HS-5 (cell line): ENCODE data around the gene GP9.

Experiments
- DNase-seq: peaks from one replicate; pipeline ENCODE4 v3.0.0-alpha.2; 2012; ENCODE audit warnings: low read depth

GP9 gene

GRCh38 chr3:129060276-129061022 is at the start of gene GP9:
TSS of gene GP9 (plus strand) at chr3:129060779. CDS start at chr3:129061740, 961 bp downstream.
- no peak for DNase-seq

DNA sequence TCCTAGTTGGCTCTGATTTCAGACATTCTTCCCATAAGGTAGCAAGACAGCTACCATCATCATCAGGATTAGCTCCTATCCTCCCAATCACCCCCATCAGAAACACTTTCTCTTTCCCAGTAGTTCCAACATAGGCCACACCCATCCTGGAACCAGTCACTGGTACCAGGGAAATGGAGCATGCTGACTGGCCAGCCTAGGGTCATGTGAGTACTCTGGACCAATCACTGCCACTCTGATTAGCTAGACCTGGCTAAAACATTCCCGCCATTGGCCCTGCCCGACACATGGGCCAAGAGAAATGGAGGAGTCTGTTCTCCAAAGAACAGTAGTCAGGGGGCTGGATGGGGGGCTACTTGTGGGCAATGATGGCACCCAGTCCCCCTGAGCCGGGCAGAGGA is 47.1 kb upstream of the GP9 start:
- no peak for DNase-seq

- DNase-seq: no peak
Observed at GRCh38 chr3:129014148-129014547, 46.4 kb upstream of the GP9 start.

DNA sequence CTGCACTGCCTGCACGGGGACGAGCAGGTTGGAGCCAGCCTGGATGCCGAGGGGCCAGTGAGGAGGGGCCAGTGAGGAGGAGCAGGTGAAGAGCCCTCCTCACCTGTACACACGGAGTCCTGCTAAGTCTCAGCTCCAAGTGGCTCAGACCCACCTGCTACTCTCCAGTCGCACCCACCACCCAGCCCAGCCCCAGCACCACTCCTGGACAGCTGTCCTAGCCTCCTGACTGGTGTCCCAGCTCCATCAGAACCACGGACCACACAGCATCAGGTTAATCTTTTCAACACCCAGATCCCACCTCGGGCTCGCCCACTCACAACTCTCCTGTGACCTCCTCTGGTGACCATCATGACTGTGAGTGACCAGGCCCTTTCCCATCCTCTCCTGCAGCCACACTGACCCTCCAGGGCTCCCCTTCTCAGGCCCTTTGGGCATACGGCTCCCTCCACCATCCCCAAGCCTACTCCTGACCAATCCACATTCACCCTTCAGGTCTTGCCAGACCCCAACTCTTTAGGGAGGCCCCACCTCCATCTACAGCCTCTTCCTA is 45.7 kb upstream of the GP9 start:
- no peak for DNase-seq

DNA sequence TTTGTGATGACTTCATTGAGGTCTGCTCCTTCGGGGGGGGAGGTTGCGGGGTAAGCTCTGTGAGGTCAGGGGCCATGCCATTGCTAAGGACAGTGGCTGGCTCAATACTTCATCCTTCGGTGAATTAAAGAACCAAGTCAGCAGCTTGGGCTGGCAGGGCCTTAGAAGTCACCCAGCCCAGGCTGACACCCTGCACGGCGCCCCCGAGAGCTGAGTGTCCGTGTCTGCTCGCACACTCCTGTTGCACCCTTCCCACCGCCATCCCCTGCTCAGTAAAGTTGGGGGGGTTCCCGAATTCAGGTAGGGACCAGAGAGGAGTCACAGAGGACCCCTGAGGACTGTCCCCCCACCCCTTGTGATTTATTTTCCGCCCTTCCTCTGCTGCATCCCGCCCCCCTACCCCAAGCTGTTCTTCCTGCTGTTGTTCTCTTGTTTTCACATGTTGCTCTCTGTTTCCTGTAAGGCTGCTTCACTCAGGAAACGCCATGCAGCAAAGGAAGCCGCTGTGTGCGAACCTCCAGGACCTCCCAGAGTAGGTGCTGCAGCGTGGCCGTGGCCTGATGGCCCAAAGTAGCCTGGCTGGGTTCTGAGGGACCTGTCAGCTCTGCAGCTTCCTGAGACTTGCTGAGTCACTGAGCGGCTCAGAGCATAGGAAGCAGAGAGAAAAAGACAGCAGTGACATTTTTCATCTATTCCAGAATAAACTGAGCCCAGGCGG is 45.0 kb upstream of the GP9 start:
- DNase-seq: no peak

GRCh38 chr3:129016356-129016719 is 44.2 kb upstream of the GP9 start:
- no peak for DNase-seq

DNA sequence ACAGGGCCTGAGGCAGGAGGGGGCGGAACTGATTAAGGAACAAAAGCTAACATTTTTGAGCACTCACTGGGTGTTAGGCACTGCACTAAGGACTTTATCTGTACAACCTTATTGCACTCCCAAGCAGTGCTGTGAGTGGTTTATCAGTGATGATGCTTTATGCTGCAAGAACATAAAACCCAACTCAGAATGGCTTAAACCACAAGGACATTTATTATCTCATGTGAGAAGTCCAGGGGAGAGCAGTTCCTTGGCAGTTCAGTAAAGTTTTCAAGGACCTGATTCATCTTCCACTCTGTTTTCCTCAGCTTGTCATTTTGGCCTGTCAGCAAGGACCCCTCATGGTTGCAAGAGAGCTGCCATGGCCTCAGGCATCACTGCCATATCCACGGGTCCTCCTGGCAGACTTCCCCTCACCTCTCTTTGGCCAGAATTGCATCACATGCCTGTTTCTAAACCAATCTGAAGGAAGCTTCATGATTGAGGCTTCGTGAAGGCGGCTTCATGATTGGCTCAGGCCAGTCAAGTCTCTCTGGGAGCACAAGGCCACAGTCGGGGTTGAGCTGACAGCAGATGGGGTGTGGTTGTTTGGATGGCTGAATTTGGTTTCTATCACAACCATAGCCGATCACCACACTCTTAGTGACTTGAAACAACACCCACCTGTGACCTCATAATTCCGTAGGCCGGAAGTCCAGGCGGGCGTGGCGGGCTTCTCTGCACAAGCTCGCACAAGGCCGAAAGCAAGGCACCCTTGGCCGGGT is 43.7 kb upstream of the GP9 start:
- no peak for DNase-seq

DNA sequence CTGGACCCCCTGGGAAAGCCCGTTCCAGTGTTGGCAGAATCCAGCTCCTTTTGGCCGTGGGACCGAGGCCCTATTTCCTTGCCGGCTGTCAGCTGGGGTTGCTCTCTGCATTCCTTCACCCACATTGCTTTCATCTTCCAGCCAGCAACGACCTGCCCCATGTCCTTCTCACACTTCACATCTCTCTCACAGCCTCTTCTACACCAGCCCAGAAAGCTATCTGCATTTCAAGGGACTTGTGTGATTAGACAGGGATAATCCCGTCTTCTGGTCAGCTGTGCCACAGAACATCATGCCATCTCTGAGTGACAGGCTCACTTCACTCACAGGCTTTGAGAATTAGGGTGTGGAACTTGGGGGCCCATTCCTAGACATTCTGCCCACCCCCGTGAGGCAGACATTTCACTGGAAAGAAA is 43.1 kb upstream of the GP9 start:
- DNase-seq: no peak

- DNase-seq: no peak
Observed at GRCh38 chr3:129018271-129018670, 42.3 kb upstream of the GP9 start.

DNA sequence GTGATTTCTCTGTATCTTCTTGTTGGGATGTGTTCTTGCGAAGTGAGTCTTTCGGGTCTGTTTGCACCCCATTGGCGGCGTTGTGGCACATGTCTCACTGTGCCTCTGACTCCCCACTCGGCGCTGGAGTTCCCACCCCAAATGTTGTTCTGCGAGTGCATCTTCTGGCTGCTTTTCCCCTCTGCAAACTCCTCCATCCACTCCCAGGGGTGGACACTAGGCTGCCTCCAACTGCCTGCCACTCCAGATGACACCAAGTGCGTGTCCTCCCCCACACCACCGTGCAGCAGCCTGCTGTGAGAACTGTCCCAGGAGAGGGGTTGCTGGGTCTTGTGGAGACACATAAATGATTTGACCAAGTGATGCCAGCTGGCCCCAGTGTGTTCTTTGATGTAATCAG is 41.8 kb upstream of the GP9 start:
- no peak for DNase-seq

GRCh38 chr3:129019266-129019665 is 41.3 kb upstream of the GP9 start:
- DNase-seq: no peak

DNA sequence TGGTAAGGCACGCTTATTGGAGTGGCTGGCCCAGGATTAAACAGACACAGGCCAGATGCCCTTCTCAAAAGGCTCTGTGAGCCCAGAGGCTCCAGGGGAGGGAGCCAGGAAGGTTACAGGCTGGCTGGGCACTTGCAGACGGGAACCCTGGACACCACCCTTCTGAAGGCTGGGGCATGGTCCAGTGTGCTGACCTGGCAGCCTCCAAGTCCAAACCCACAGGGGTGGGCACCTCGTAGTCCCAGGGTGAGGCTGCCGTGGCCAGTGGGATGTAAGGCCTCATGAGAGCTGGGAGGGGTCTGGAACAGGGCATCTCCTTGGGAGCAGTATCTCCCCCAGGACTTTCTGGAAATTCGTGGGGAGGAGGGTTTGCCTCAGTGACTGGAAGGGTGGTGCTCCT is 39.9 kb upstream of the GP9 start:
- no peak for DNase-seq

- DNase-seq: no peak
Observed at GRCh38 chr3:129021140-129021551, 39.4 kb upstream of the GP9 start.

GRCh38 chr3:129022114-129023007 is 38.2 kb upstream of the GP9 start:
- DNase-seq: no peak

DNA sequence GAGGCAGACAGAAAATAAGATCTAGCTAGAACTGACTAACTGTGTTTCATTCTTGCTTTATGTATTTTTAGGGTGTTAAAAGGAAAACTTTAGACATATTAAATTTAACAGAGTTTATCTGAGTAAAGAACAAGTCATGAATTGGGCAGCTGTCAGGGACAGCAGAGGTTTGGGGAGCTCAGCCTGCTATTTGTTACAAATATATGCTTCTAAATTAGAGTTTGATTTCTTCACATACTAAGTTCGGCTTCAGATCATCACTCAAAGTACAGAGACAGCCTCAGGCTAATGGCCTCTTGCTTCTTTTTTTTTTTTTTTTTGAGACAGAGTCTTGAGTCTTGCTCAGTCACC is 37.6 kb upstream of the GP9 start:
- DNase-seq: no peak

- DNase-seq: no peak
Observed at GRCh38 chr3:129023909-129024308, 36.7 kb upstream of the GP9 start.

DNA sequence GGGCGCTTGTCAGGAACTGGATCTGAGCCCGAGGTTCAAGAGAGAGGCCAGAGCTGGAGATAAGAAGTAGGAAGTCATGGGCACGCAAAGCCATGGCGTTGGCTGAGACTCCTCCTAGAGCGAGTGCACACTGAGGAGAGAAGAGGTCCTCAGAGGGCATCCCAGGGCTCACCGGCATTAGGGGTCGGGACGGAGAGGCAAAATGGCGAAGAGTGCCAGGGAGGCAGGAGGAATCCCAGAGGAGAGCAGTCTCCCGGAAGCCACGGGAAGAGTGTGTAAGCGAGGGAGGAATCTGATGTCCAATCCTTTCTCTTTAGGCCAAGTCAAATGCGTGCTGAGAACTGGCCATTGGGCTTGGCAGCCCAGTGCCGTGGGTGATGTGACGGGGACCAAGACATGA is 35.5 kb upstream of the GP9 start:
- no peak for DNase-seq

DNA sequence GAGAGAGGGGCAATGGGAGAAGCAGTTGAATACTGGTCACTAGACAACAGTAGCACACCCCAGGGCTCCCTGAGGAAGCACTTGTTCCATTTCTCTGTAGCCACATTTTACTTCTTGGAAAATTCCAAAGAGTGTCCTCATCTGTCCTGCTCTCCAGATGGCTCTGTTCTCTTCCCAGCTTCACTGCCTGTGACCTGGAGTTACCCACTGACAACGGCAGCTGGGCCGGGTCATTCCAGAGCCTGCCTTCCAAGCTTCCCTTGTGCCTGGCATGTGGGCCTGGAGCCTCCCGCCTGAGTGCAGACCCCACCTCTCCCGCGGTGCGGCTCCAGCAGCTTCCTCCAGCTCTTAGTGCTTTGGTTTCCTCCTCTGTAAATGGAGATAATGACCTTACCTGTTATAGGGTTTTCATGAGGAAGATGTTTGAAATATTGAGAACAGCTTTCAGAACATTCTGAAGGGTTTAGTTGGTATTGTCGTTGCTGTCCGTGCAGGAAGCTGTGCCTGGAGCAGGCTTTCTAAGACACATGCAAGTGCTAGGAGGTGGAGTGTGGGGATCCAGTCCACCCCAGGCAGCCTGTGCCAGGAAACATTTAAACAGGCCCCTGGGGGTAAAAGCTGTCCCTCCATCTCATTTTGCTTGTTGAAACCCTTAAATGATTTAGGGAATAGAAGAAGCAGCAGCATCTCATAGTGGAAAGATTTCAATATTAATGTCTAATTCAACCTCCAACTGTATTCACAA is 34.7 kb upstream of the GP9 start:
- no peak for DNase-seq

DNA sequence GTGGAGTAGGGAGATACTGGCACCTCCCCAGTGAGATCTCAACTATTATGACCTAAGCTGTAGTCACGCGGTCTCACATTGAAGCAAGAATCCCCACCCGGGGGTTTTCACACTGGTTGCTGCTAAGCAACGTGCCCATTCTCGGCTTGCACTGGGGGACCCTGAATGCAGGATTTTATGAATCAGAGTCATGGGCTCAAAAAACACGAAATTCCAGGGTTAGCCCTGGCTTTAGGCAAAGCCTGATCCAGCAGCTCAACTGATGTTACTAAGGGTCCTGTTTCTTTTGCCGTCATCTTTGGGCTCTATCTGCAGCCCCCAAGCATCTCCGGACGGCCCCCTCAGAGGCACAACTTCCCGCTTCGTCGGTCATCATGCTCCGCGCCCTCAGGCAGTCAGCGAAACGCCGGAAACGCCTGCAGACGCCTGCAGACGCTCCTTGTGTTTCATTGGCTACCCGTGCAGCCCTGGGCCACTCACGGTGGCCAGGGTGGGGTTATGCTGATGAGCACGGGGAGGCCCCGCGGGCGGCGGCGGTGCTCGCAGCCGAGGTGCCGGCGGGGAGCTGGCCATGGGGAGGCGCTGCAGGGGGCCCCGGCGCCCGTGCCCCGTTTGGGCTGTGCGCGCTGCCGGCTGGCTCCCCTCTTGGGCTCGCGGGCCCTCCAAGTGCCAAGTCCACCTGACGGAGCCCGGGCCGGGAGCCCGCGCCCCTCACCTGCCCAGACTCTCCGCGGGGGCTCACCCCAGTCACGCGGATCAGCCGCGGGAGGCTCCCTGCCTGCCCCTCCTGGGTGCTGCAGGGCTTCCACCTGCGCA is 33.6 kb upstream of the GP9 start:
- DNase-seq: peak; percentile 68

DNA sequence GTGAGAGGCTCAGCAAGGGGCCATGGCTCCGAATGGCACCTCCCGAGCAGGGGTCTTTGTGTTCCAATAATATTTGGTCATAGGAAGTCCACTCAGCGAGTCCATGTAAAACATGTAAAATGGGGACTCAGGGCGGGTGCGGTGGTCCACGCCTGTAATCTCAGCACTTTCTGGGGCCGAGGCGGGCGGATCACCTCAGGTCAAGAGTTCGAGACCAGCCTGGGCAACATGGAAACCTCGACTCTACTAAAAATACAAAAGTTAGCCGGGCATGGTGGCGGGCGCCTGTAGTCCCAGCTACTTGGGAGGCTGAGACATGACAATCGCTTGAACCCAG is 33.1 kb upstream of the GP9 start:
- no peak for DNase-seq
